Measurements from ENCODE around the gene CHST5. TPM values are rescaled to one million over a fixed set of nuclear protein-coding genes. Genes with fewer than 3 reads are reported as not detected.
A peak's percentile ranks its signal among the peaks of the same experiment; 100 is the strongest.
"Not testable (repeated sequence)": the region's sequence is repeated elsewhere in the genome, so short reads cannot be mapped to it uniquely, and the experiment has no call there.

Gene CHST5
- total and polyA plus RNA-seq, 2 of the 8 experiments (the other 6 are each of a cell fraction or from before 2014, with no cell fraction given) = 0.13 to 0.23 TPM

- 0 out of 2 replicates have a peak overlapping the region, but pooled peaks have one; percentile 2 for H2BK12ac ChIP-seq (ENCODE audit: low read depth, low read length)
- H3K4me1 ChIP-seq (replicated peaks in 1 of 4; ENCODE audit: control insufficient read depth in 3 of 4, insufficient read depth in 4 of 4, low read length in 3 of 4); H3K9ac ChIP-seq (replicated peaks in 1 of 4; ENCODE audit: extremely low read depth in 1 of 4, low read depth in 3 of 4, low read length in 3 of 4); H2AK5ac ChIP-seq (ENCODE audit: low read depth, low read length); H3K23me2 ChIP-seq (ENCODE audit: low read depth, low read length); H3K14ac ChIP-seq (ENCODE audit: insufficient read length); H3K27ac ChIP-seq (ENCODE audit: low read depth, low read length); FAIRE-seq; H2BK15ac ChIP-seq (ENCODE audit: low read length); H2AFZ ChIP-seq (ENCODE audit: low read length); H2BK20ac ChIP-seq (ENCODE audit: low read length); H3K4ac ChIP-seq (replicated peaks; ENCODE audit: insufficient read length, low read depth, low read length); H4K20me1 ChIP-seq (replicated peaks in 1 of 2; ENCODE audit: control insufficient read depth in 1 of 2, insufficient read depth in 2 of 2, low read length in 2 of 2); H2BK120ac ChIP-seq (replicated peaks; ENCODE audit: low read depth, low read length); H2BK5ac ChIP-seq (ENCODE audit: low read depth, low read length); H3K4me3 ChIP-seq (ENCODE audit: extremely low read depth in 1 of 4, insufficient read depth in 2 of 4, low read depth in 3 of 4, low read length in 4 of 4); H3K27me3 ChIP-seq (replicated peaks in 1 of 4; ENCODE audit: control insufficient read depth in 3 of 4, extremely low read depth in 1 of 4, insufficient read depth in 3 of 4, low read length in 3 of 4); H3K56ac ChIP-seq (replicated peaks; ENCODE audit: insufficient read length, low read depth, low read length); H4K5ac ChIP-seq (ENCODE audit: insufficient read length, low read depth, low read length); DNase-seq (ENCODE audit: low read depth in 1 of 2, low spot score in 2 of 2); H3K36me3 ChIP-seq (ENCODE audit: control insufficient read depth in 2 of 4, insufficient read depth in 4 of 4, low read length in 3 of 4); H3K23ac ChIP-seq (ENCODE audit: insufficient read length); H3K9me3 ChIP-seq (ENCODE audit: insufficient read depth in 2 of 2, low read depth in 1 of 2, low read length in 1 of 2); H4K8ac ChIP-seq (ENCODE audit: extremely low read depth, insufficient read depth, low read length); H4K91ac ChIP-seq (replicated peaks; ENCODE audit: insufficient read length, low read length); H3K4me2 ChIP-seq (ENCODE audit: insufficient read depth in 1 of 2, low read depth in 2 of 2, low read length in 2 of 2); H3K79me2 ChIP-seq (ENCODE audit: control insufficient read depth in 1 of 2, insufficient read depth in 2 of 2, low read length in 2 of 2); H3K79me1 ChIP-seq (ENCODE audit: low read depth, low read length); H3K18ac ChIP-seq (ENCODE audit: extremely low read depth, low read length): not testable (repeated sequence)
- 87% methylated on average over 5 of the region's 13 CpGs; no CpG with 5 or more reads in 1 of the 2 experiments for WGBS, 2 experiments (ENCODE audit: extremely low coverage in 1 of 2, insufficient coverage in 1 of 2, insufficient read length in 1 of 2, insufficient replicate concordance in 2 of 2, low coverage in 1 of 2, low lambda C conversion rate in 2 of 2, missing lambda C conversion rate in 1 of 2)
- POLR2A ChIA-PET (ENCODE audit: partially characterized antibody) = interaction anchor here (0.6 to 1.8 kb wide), 2 partner anchors 18 to 116 kb away, joined by 5 to 10 read pairs; no protein-coding TSS in a partner anchor
- CTCF ChIA-PET (ENCODE audit: partially characterized antibody) = interaction anchor here (3.1 to 5.6 kb wide), 3 partner anchors 10 to 23 kb away, joined by 9 to 56 read pairs (median 40); no protein-coding TSS in a partner anchor
Observed at GRCh38 chr16:75498605-75499322, 37.1 kb downstream of the CHST5 start.

Data from H1 (cell line).